ENCODE data around the gene CCDC85B.

Gene CCDC85B

DNA sequence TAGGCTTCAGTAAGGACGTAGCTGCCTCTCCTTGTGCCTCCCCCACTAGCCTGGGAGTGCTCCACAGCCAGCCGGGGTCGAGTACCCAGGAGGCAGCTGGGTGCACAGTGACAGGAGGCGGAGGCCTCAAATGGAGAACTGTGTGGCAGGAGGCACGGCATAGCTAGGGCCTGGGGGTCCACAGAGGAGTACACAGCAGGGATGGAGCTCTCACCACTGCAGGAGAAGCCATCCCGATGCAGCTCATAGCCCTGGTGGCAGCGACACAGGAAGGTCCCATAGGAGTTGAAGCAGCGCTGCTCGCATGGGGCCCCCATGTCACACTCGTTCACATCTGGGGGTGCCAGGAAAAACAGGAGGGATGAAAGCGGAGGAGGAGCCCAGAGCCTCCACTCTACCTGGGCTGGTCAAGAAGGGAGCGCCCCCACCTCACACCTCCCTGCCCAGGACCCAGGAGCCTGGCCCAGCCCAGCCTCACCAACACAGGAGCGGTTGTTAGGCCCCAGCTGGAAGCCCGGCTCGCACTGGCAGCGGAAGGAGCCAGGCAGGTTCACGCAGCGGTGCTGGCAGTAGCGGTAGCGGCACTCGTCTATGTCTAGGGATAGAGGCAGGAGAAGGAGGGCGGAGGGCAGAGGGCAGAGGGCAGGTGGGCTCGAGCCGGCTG is 20.7 kb upstream of the CCDC85B start:
- no peak for DNase-seq (ENCODE audit: low spot score)

GRCh38 chr11:65870307-65870658 is 20.2 kb upstream of the CCDC85B start:
- DNase-seq (ENCODE audit: low spot score), result no peak

DNA sequence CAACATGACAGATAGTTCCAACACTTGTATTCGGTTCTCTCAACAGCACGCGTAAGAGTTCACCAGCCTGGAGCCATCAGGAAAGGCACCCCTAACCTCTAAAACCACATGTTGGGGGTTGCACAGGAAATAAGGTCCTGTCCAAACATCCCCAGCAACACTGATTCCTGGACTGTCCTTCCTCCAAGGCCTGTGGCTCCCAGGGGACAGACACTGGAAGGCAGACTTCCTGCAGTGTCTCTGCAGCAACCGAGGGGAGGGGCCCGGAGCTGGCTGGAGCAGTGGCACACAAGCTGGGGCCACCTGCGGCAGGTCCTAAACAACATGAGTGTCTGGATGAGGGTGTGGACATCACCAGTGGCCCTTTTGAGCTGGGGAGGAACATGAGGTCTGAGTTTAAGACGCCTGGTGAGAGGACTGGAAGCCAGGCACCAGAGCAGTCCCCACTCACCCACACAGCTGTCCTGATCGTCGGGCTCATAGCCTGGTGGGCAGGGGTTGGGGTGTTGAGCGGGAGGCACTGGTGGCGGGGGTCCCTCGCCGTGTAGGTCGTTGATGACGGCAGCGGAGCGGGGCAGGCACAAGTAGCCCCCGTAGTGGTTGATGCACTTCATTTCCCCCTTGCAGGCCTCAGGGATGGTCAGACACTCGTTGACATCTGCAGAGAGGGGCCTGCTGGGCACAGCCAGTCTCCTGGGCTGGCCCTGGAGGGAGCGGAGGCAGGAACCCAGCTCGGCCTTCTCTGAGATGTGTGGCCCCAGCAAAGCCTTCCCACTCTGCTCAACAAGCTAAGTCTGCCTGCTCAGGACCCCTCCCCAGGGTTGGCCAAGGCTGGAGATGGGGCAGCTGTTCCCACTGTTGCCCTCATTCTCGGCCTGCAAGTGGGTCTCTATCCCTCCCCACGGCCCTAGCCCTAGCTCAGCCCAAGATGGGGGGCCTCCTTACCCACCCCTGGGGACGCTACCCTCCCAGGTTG is 19.5 kb upstream of the CCDC85B start:
- no peak for DNase-seq (ENCODE audit: low spot score)

DNA sequence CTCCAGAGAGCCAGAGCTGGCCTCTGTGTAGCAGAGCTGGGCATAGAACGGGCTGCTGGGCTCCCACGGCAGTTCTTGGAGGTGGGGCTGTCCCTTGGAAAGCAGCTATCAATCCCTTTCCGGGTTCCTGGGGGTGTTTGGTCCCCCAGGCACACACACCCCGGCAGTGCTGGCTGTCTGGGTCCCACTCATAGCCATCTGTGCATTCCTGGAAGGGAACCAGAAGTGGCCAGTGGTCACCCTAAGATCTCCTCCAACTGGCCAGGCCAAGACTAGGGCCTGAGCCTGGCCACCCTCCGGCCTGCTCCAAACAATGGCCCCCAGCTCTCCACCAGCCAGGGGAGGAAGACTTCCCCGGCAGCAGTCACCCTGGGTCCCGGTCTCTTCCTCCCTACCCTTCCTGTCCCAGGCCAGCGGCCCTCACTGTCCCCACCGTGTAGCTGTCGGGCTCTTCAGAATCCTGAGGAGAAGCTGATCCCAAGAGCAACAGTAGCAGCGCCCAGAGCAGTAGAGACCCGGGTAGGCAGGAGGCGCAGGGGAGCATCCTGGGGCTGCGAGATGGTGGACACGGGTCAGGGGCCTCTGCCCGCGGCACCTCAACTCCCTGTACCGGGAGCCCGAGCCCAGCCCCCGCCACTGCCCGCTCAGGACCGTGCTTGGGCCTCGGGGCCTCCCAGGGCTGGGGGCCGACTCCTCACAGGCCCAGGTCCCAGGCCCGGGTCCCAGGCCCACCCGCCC is 18.5 kb upstream of the CCDC85B start:
- DNase-seq (ENCODE audit: low spot score), result no peak

DNA sequence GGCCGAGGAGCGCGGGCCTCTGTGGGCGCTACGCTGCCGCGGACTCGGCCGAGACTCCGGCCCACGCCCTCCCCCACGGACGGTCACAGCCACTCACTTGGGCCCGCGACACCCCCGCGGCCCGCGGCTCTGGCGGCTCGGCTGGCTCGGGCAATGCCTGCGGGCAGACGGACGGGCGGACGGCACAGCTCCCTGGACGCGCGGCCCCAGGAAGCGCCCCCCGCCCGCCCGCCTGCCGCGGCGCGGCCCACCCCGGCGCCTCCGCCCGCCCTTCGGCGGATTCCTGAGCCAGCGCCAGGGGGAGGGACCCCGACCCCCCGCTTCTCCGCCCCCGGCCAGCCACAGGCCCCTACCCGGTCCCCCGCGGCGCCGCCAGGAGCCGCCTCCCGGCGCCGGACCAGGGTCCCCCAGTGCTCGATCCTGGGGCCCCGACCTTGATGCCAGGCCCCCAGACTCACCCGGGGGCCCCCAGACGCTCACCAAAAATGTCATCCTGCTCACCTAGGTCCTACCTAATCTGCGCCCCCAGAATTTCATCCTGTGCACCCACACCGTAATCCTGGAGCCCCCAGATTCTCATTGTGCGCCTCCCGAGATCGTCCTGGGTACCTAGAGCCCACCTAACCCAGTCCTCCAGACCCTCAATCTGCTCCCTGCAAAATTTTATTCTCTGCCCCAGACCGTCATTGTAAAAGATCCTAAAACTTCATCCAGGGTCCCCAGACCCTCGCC is 17.7 kb upstream of the CCDC85B start, which contains the start of gene EFEMP2:
TSS of gene EFEMP2 (minus strand) at position 215 of the 732 bp plus-strand sequence. CDS start 446 bp downstream, outside the sequence.
- DNase-seq (ENCODE audit: low spot score), result no peak

DNA sequence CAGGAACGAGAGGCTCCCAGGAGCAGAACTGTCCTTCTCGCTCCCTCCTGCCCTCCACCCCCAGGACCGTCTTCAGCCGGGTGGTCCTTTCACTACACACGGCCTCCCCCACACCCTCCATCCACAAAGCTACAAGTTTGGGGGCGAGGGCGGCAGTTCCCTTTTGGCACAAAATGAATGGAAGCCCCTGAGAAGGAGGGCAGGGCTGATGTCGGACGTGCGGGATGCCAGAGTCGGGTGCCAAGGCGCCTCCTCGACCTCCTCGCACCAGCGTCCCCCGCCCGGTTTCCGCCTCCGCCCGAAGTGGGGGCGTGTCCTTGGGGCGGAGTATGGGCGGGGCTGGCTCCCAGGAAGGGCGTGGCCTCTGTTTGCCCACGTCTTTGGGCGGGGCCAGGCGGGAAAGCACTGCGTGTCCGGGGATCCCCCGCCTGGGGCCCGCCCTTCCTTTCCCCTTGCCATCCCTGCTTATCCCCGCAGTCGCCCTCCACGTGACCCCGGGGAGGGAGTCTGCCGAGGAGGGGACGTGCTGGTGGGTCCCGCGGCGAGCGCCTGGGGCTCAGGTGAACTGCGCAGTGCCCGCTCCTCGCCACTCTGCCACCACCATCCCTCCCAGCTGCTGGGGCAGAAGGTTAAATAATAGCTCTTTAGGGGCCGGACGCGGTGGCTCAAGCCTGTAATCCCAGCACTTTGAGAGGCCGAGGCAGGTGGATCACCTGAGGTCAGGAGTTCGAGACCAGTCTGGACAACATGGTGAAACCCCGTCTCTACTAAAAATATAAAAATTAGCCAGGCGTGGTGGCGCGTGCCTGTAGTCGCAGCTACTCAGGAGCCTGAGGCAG is 16.9 kb upstream of the CCDC85B start:
- peak; percentile 92 for DNase-seq (ENCODE audit: low spot score)

DNA sequence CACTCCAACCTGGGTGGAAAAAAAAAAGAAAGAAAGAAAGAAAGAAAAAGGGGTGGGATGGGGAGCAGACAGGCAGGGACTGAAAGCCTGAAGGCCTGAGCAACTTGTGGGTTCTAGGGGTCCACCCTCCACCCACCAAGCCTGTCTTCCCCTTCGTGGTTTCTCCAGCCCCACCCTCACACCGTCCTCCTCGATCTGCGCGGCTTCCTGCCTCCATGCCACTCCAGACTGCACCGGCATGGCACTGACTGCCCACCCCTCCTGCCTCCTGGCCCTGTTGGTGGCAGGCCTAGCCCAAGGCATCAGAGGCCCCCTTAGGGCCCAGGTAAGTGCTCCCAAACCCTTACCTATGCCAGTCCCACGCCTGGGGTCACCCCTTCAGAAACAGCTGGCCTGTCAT is 10.9 kb upstream of the CCDC85B start, which contains the start of gene CTSW:
TSS of gene CTSW (plus strand) at position 221 of the 400 bp plus-strand sequence. CDS start at position 239, 18 bp downstream.
- DNase-seq (ENCODE audit: low spot score), result no peak

GRCh38 chr11:65880027-65880426 is 10.4 kb upstream of the CCDC85B start:
- no peak for DNase-seq (ENCODE audit: low spot score)

- DNase-seq (ENCODE audit: low spot score), result no peak
Observed at GRCh38 chr11:65880844-65881421, 9.5 kb upstream of the CCDC85B start.

DNA sequence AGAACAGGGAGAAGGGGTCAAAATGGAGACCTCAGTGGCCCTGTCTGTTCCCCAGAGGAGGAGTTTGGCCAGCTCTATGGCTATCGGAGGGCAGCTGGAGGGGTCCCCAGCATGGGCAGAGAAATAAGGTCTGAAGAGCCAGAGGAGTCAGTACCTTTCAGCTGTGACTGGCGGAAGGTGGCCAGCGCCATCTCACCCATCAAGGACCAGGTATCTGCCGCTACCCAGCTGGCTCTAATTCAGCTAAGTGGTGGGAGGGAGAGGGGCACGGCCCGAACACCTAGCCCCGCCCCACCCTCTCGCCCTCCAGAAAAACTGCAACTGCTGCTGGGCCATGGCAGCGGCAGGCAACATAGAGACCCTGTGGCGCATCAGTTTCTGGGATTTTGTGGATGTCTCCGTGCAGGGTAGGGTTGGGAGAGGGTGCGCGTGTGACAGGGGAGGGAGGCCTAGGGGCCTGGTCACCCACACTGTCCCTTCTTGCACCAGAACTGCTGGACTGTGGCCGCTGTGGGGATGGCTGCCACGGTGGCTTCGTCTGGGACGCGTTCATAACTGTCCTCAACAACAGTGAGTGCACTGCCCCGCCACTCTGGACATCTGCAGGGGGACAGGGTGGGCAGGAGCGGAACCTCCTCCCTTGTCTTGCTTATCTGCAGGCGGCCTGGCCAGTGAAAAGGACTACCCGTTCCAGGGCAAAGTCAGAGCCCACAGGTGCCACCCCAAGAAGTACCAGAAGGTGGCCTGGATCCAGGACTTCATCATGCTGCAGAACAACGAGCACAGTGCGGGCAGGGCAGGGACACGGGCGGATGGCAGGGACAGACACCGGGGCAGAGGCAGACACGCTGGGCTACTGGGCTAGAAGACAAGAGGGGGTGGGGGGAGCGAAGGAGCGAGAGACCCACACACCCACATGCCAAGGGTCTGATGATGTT is 8.1 kb upstream of the CCDC85B start:
- no peak for DNase-seq (ENCODE audit: low spot score)

- DNase-seq (ENCODE audit: low spot score), result no peak
Observed at GRCh38 chr11:65883058-65883761, 7.3 kb upstream of the CCDC85B start.

DNA sequence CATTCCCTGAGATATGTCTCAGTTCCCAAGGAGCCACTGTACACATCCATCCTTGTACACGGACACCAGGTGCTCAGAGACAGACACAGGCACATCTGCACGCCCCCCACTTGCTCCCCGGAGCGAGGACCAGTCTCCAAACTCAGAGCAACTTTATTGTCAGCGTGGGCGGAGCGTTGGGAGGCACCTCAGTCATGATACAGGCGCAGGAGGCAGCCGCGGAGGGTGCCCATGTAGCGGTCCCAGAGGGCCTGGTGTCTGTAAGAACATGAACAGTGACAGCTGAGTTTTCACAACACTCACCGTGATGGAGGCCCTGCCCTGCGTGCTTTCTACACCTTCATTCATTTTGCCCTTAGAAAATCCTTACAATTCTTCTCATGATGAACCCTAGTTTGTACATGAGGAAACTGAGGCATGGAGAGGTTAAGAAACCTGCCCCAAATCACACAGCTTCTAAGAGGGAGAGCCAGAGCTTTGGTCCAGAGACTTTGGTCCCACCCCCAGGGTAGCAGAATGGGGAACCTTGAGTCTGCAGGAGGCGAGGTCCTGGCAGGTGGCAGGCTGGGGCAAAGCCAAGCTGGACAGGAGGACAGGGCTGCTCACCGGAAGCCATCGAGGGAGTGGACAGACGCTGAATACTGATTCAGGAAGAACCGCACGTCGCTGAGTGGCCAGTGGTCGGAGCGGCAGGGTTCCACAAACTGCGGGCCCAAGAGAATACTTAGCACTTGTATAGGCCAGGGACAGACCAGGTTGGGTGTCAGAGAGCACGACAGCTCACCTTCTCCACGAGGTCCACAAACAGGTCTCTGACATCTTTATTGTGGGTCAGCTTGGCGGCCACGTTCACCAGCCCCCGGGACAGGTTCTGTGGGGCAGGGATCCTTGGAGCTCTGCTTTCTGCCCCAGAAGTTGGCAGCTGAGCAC is 6.4 kb upstream of the CCDC85B start:
- no peak for DNase-seq (ENCODE audit: low spot score)

DNA sequence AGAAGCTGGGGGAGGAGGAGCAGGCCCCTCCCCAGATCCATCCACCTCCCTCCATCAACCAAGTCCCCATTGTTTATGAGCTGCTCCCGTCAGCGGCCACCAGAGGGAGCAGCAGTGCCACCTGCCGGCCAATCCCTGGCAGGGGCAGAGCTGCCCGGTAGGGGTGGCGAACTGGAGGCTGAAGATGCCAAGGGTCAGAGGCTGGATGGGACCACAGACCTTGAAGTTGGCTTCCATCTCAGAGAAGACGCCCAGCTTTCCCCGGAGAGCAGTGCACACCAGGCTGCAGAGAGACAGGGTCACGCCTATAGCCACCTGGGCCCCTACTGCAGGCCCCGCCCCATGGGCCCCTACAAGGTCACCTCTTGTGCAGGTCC is 5.8 kb upstream of the CCDC85B start:
- DNase-seq (ENCODE audit: low spot score), result peak; percentile 84

DNA sequence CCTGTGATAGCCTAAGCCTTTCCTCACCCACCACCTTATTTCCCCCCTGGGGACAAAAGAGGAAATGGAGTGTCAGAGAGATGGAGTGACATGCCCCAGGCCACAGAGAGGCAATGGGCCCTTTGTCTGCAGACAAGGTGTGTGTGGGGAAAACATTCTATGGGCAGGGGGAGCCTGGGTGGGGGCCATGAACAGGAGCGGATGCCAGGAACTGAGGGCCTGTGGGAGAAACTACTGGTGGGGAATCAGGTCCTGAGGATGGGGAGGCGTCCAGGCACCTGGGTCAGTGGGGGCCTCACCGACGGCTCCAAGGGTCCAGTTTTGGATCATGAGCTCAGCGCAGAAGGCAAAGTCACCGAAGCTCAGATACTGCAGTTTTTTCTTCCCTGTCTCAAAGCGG is 5.2 kb upstream of the CCDC85B start:
- DNase-seq (ENCODE audit: low spot score), result no peak

GRCh38 chr11:65885808-65886536 is 4.5 kb upstream of the CCDC85B start:
- DNase-seq (ENCODE audit: low spot score), result no peak

DNA sequence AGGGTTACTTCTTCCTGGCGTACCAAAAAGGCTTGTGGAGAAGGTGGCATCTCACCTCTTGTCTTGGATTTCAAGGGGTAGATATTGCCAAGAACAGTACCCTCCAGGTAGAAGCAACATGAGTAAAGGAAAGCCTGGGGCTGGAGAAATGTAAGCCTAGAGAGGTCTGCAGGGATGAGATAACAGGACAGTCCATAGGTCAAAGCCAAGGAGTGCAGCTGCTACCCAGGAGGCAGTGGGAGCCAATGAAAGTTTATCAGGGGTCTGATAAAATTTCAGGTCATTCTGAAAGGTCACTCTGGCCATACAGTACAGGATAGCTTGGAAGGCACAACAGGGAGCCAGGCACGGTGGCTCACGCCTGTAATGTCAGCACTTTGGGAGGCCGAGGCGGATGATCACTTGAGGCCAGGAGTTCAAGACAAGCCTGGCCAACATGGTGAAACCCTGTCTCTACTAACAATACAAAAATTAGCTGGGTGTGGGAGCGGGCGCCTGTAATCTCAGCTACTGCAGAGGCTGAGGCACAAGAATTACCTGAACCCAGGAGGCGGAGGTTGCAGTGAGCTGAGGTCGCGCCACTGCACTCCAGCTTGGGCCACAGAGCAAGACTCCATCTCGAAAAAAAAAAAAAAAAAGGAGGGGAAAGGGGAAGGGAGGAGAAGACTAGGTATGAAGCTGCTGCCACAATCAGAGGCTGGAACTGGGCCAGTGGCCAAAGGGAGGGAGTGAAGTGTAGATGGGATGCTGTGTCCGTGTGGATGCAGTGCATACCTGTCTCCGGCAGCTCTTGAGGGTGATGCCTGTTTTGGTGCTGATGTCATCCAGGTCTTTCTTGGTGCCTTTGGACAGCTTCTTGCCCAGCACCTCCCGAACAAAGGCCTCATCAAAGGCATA is 3.4 kb upstream of the CCDC85B start:
- DNase-seq (ENCODE audit: low spot score), result no peak
